ENCODE measurements around the gene ATP6V1D.
A peak's percentile ranks its signal among the peaks of the same experiment; 100 is the strongest.

ATP6V1D gene

DNA sequence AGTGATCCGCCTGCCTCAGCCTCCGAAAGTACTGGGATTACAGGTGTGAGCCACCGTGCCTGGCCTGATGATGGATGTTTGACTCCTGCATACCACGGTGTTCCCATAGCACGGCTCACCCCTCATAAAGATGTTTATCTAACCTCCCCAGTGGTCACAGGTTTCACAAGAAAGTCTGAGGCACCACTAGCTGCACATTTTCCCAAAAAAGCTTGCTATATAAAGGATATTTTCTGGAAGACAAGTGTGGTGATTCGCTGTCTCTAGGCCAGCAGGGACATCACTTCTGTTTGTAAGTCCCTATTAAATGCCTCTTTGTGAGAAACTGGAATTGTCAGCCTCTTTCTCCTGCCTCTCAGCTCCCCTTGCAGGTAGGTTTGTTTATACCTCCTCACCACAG lies 34.1 kb upstream of the ATP6V1D start:
- Histone ChIP-seq H2BK5ac (ENCODE audit: low read depth, low read length, poor library complexity, severe bottlenecking) (no peak overlapping the region), H2AFZ (ENCODE audit: low read depth, low read length) (no peak overlapping the region), H3K36me3 (ENCODE audit: control insufficient read depth in 1 of 2, insufficient read depth in 2 of 2, low read depth in 1 of 2, low read length in 2 of 2) (peaks cover 0 to 15% of the 10 kb centered on the region in 2 experiments), H3K23ac (ENCODE audit: low read length in 2 of 2) (no peak overlapping the region), H4K8ac (ENCODE audit: low read length) (no peak overlapping the region), H3K4me2 (ENCODE audit: low read length, poor library complexity, severe bottlenecking) (no peak overlapping the region), H2BK12ac (ENCODE audit: low read length in 2 of 2) (no peak overlapping the region), H3K27ac (ENCODE audit: low read length, poor library complexity, severe bottlenecking) (no peak overlapping the region), H3K14ac (ENCODE audit: low read length in 2 of 2) (no peak overlapping the region), H3K4ac (ENCODE audit: low read depth in 1 of 2, low read length in 2 of 2) (no peak overlapping the region), H4K91ac (ENCODE audit: low read length) (no peak overlapping the region), H3K79me1 (replicated peaks; ENCODE audit: low read length, poor library complexity, severe bottlenecking) (no peaks in the 10 kb centered on the region), H3K27me3 (ENCODE audit: control insufficient read depth in 1 of 2, insufficient read depth in 1 of 2, low read length in 2 of 2) (no peaks in the 10 kb centered on the region), H3K9ac (ENCODE audit: low read length) (no peak overlapping the region), H3K18ac (ENCODE audit: low read depth in 1 of 2, low read length in 2 of 2) (no peak overlapping the region), H2AK5ac (ENCODE audit: low read length, severe bottlenecking) (no peak overlapping the region), H3K9me3 (ENCODE audit: control insufficient read depth, low read length) (no peaks in the 10 kb centered on the region), H3K4me1 (ENCODE audit: control insufficient read depth, insufficient read depth, low read depth, low read length) (peaks cover 14% of the 10 kb centered on the region), H3K4me3 (ENCODE audit: insufficient read depth in 1 of 2, low read depth in 1 of 2, low read length in 2 of 2) (no peak overlapping the region), H2BK120ac (ENCODE audit: low read depth, low read length) (no peak overlapping the region), H2BK15ac (ENCODE audit: low read depth, poor library complexity, severe bottlenecking) (no peak overlapping the region)
- WGBS = 64% methylated on average over 5 of the region's 6 CpGs
- DNase-seq = no peak

DNA sequence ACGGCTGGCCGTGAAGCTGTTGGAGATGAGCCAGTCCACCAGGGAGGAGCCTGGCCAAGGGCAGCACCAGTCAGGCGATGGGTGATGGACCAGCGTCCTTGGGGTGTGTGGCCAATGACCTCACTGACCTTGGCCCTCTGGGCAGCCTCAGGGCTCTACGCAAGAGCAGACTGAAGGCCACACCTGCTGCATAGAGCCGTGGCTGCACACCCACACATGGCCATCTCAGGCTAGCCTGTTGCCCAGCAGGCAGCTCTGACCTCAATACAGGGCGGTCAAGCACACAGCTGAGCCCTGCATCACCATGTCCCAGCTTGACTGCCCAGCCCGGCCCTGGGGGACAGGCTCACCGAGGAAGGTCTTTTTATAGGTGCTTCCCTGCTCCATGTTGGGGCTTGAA lies 33.2 kb upstream of the ATP6V1D start:
- H3K18ac ChIP-seq (ENCODE audit: low read depth in 1 of 2, low read length in 2 of 2) = no peak overlapping the region
- 94% methylated on average over 9 of the region's 9 CpGs for whole genome bisulfite sequencing
- no peak overlapping the region for H4K91ac ChIP-seq (ENCODE audit: low read length)
- H2BK15ac ChIP-seq (ENCODE audit: low read depth, poor library complexity, severe bottlenecking) = no peak overlapping the region
- H3K14ac ChIP-seq (ENCODE audit: low read length in 2 of 2) = no peak overlapping the region
- no peak overlapping the region for H2BK120ac ChIP-seq (ENCODE audit: low read depth, low read length)
- H3K27me3 ChIP-seq (ENCODE audit: control insufficient read depth in 1 of 2, insufficient read depth in 1 of 2, low read length in 2 of 2) = no peaks in the 10 kb centered on the region
- no peaks in the 10 kb centered on the region for H3K9me3 ChIP-seq (ENCODE audit: control insufficient read depth, low read length)
- peaks cover 0 to 17% of the 10 kb centered on the region in 2 experiments for H3K36me3 ChIP-seq (ENCODE audit: control insufficient read depth in 1 of 2, insufficient read depth in 2 of 2, low read depth in 1 of 2, low read length in 2 of 2)
- no peaks in the 10 kb centered on the region for H3K79me1 ChIP-seq (replicated peaks; ENCODE audit: low read length, poor library complexity, severe bottlenecking)
- DNase-seq = no peak
- H3K4ac ChIP-seq (ENCODE audit: low read depth in 1 of 2, low read length in 2 of 2) = no peak overlapping the region
- no peak overlapping the region for H3K23ac ChIP-seq (ENCODE audit: low read length in 2 of 2)
- H4K8ac ChIP-seq (ENCODE audit: low read length) = no peak overlapping the region
- H3K4me2 ChIP-seq (ENCODE audit: low read length, poor library complexity, severe bottlenecking) = no peak overlapping the region
- peaks cover 14% of the 10 kb centered on the region for H3K4me1 ChIP-seq (ENCODE audit: control insufficient read depth, insufficient read depth, low read depth, low read length)
- no peak overlapping the region for H3K27ac ChIP-seq (ENCODE audit: low read length, poor library complexity, severe bottlenecking)
- no peak overlapping the region for H2BK12ac ChIP-seq (ENCODE audit: low read length in 2 of 2)
- H3K9ac ChIP-seq (ENCODE audit: low read length) = no peak overlapping the region
- H2AFZ ChIP-seq (ENCODE audit: low read depth, low read length) = no peak overlapping the region
- H2AK5ac ChIP-seq (ENCODE audit: low read length, severe bottlenecking) = no peak overlapping the region
- H3K4me3 ChIP-seq (ENCODE audit: insufficient read depth in 1 of 2, low read depth in 1 of 2, low read length in 2 of 2) = no peak overlapping the region
- no peak overlapping the region for H2BK5ac ChIP-seq (ENCODE audit: low read depth, low read length, poor library complexity, severe bottlenecking)

DNA sequence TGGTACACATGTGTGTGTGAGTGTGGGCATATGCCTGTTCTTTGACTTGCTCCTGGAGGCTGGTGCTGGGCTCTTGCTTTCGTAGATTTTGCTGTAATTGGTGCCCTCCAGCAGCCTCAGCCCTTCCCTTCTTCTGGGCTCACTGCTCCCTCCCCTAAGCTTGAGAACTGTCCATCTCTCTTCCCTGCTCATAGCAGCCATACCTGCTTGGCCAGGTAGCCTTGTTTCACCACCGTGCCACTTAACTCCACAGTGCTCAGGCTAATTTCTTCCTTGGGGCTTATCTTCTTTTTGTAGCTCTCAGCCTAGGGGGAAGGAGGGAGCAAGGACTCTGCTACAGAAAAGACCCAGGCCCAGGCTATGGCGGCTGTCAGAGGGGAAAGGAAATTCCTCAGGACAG lies 32.5 kb upstream of the ATP6V1D start:
- no peak for DNase-seq
- Histone ChIP-seq H3K4me1 (ENCODE audit: control insufficient read depth, insufficient read depth, low read depth, low read length) (peaks cover 15% of the 10 kb centered on the region), H3K27me3 (ENCODE audit: control insufficient read depth in 1 of 2, insufficient read depth in 1 of 2, low read length in 2 of 2) (no peaks in the 10 kb centered on the region), H2AFZ (ENCODE audit: low read depth, low read length) (no peak overlapping the region), H3K14ac (ENCODE audit: low read length in 2 of 2) (no peak overlapping the region), H3K9ac (ENCODE audit: low read length) (no peak overlapping the region), H3K9me3 (ENCODE audit: control insufficient read depth, low read length) (no peaks in the 10 kb centered on the region), H3K18ac (ENCODE audit: low read depth in 1 of 2, low read length in 2 of 2) (no peak overlapping the region), H2AK5ac (ENCODE audit: low read length, severe bottlenecking) (no peak overlapping the region), H3K27ac (ENCODE audit: low read length, poor library complexity, severe bottlenecking) (no peak overlapping the region), H2BK5ac (ENCODE audit: low read depth, low read length, poor library complexity, severe bottlenecking) (no peak overlapping the region), H3K4me2 (ENCODE audit: low read length, poor library complexity, severe bottlenecking) (no peak overlapping the region), H3K4me3 (ENCODE audit: insufficient read depth in 1 of 2, low read depth in 1 of 2, low read length in 2 of 2) (no peak overlapping the region), H3K79me1 (replicated peaks; ENCODE audit: low read length, poor library complexity, severe bottlenecking) (no peaks in the 10 kb centered on the region), H2BK120ac (ENCODE audit: low read depth, low read length) (no peak overlapping the region), H3K36me3 (ENCODE audit: control insufficient read depth in 1 of 2, insufficient read depth in 2 of 2, low read depth in 1 of 2, low read length in 2 of 2) (peaks cover 0 to 18% of the 10 kb centered on the region in 2 experiments), H3K23ac (ENCODE audit: low read length in 2 of 2) (no peak overlapping the region), H2BK15ac (ENCODE audit: low read depth, poor library complexity, severe bottlenecking) (no peak overlapping the region), H4K91ac (ENCODE audit: low read length) (no peak overlapping the region), H2BK12ac (ENCODE audit: low read length in 2 of 2) (no peak overlapping the region), H3K4ac (ENCODE audit: low read depth in 1 of 2, low read length in 2 of 2) (no peak overlapping the region), H4K8ac (ENCODE audit: low read length) (no peak overlapping the region)
- 89% methylated on average over 3 of the region's 3 CpGs for WGBS

DNA sequence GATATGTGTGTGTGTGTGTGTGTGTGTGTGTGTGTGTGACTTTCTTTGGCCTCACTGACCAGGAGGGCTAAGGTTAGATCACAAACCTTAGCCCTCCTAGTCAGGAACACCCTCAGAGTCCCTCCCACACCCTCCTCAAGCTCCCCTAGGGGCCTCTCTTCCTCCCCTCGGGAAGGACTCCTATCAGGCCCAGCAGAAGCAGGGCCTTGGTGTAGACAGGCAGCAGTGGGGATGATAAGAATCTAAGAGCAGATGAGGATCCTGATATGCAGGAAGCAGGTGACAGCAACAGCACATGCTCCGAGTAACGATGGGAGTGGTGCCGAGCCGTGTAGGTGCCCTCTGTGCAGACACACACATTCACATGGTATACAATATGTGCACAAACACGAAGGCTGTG lies 31.7 kb upstream of the ATP6V1D start:
- H2AK5ac ChIP-seq (ENCODE audit: low read length, severe bottlenecking) = no peak overlapping the region
- WGBS = 82% methylated on average over 5 of the region's 6 CpGs

More for the DNA sequence above, 31.7 kb upstream of the ATP6V1D start:
- Histone ChIP-seq H3K79me1 (replicated peaks; ENCODE audit: low read length, poor library complexity, severe bottlenecking) (no peaks in the 10 kb centered on the region), H2BK120ac (ENCODE audit: low read depth, low read length) (no peak overlapping the region), H3K9ac (ENCODE audit: low read length) (no peak overlapping the region), H3K23ac (ENCODE audit: low read length in 2 of 2) (no peak overlapping the region), H3K4me3 (ENCODE audit: insufficient read depth in 1 of 2, low read depth in 1 of 2, low read length in 2 of 2) (no peak overlapping the region), H4K91ac (ENCODE audit: low read length) (peak overlapping the region; percentile 6), H3K14ac (ENCODE audit: low read length in 2 of 2) (no peak overlapping the region), H3K36me3 (ENCODE audit: control insufficient read depth in 1 of 2, insufficient read depth in 2 of 2, low read depth in 1 of 2, low read length in 2 of 2) (peaks cover 5 to 21% of the 10 kb centered on the region in 2 experiments), H3K9me3 (ENCODE audit: control insufficient read depth, low read length) (no peaks in the 10 kb centered on the region), H2BK5ac (ENCODE audit: low read depth, low read length, poor library complexity, severe bottlenecking) (no peak overlapping the region), H4K8ac (ENCODE audit: low read length) (no peak overlapping the region), H3K4me2 (ENCODE audit: low read length, poor library complexity, severe bottlenecking) (no peak overlapping the region), H3K18ac (ENCODE audit: low read depth in 1 of 2, low read length in 2 of 2) (no peak overlapping the region), H3K27ac (ENCODE audit: low read length, poor library complexity, severe bottlenecking) (no peak overlapping the region), H3K4ac (ENCODE audit: low read depth in 1 of 2, low read length in 2 of 2) (no peak overlapping the region), H3K4me1 (ENCODE audit: control insufficient read depth, insufficient read depth, low read depth, low read length) (peaks cover 14% of the 10 kb centered on the region), H3K27me3 (ENCODE audit: control insufficient read depth in 1 of 2, insufficient read depth in 1 of 2, low read length in 2 of 2) (no peaks in the 10 kb centered on the region), H2AFZ (ENCODE audit: low read depth, low read length) (no peak overlapping the region), H2BK15ac (ENCODE audit: low read depth, poor library complexity, severe bottlenecking) (no peak overlapping the region), H2BK12ac (ENCODE audit: low read length in 2 of 2) (no peak overlapping the region)
- no peak for DNase-seq

Data from mesenchymal stem cell (in vitro differentiated cells and primary cell).